ENCODE data around the gene RPUSD1.
"Not testable (repeated sequence)": the region's sequence is repeated elsewhere in the genome, so short reads cannot be mapped to it uniquely, and the experiment has no call there.

The RPUSD1 gene

GRCh38 chr16:785563-786535, 2.3 kb downstream of the RPUSD1 start:
- peak; percentile 29 to 69 for DNase-seq (ENCODE audit: extremely low read depth in 1 of 2, low read depth in 1 of 2)

- DNase-seq (ENCODE audit: extremely low read depth in 1 of 2, low read depth in 1 of 2): no peak
Measured at GRCh38 chr16:784431-784830, 3.8 kb downstream of the RPUSD1 start.

- no peak for DNase-seq (ENCODE audit: extremely low read depth in 1 of 2, low read depth in 1 of 2)
Measured at GRCh38 chr16:783404-784161, 4.6 kb downstream of the RPUSD1 start.

GRCh38 chr16:782766-783403, 5.3 kb downstream of the RPUSD1 start:
- DNase-seq (ENCODE audit: extremely low read depth in 1 of 2, low read depth in 1 of 2): no peak

- DNase-seq (ENCODE audit: extremely low read depth in 1 of 2, low read depth in 1 of 2): no peak
Measured at GRCh38 chr16:782258-782657, 5.9 kb downstream of the RPUSD1 start.

- DNase-seq (ENCODE audit: extremely low read depth in 1 of 2, low read depth in 1 of 2): no peak
Measured at GRCh38 chr16:781346-782010, 6.7 kb downstream of the RPUSD1 start.

- DNase-seq (ENCODE audit: extremely low read depth in 1 of 2, low read depth in 1 of 2): no peak
Measured at GRCh38 chr16:780296-780695, 7.9 kb downstream of the RPUSD1 start.

GRCh38 chr16:779561-779960, 8.6 kb downstream of the RPUSD1 start:
- no peak for DNase-seq (ENCODE audit: extremely low read depth in 1 of 2, low read depth in 1 of 2)

GRCh38 chr16:778909-779527, 9.2 kb downstream of the RPUSD1 start:
- no peak for DNase-seq (ENCODE audit: extremely low read depth in 1 of 2, low read depth in 1 of 2)

GRCh38 chr16:778447-778846, 9.7 kb downstream of the RPUSD1 start:
- DNase-seq (ENCODE audit: extremely low read depth in 1 of 2, low read depth in 1 of 2): no peak

GRCh38 chr16:777826-778225, 10.4 kb downstream of the RPUSD1 start:
- DNase-seq (ENCODE audit: extremely low read depth in 1 of 2, low read depth in 1 of 2): no peak

GRCh38 chr16:776824-777223, 11.4 kb downstream of the RPUSD1 start:
- DNase-seq (ENCODE audit: extremely low read depth in 1 of 2, low read depth in 1 of 2): no peak

- DNase-seq (ENCODE audit: extremely low read depth in 1 of 2, low read depth in 1 of 2): not testable (repeated sequence)
Measured at GRCh38 chr16:776298-776697, 11.9 kb downstream of the RPUSD1 start.

- DNase-seq (ENCODE audit: extremely low read depth in 1 of 2, low read depth in 1 of 2): no peak
Measured at GRCh38 chr16:775236-775796, 12.9 kb downstream of the RPUSD1 start.

GRCh38 chr16:774086-775001, 13.8 kb downstream of the RPUSD1 start:
- DNase-seq (ENCODE audit: extremely low read depth in 1 of 2, low read depth in 1 of 2): no peak

GRCh38 chr16:772959-773358, 15.2 kb downstream of the RPUSD1 start:
- no peak for DNase-seq (ENCODE audit: extremely low read depth in 1 of 2, low read depth in 1 of 2)

- no peak for DNase-seq (ENCODE audit: extremely low read depth in 1 of 2, low read depth in 1 of 2)
Measured at GRCh38 chr16:770411-770810, 17.8 kb downstream of the RPUSD1 start.

- no peak for DNase-seq (ENCODE audit: extremely low read depth in 1 of 2, low read depth in 1 of 2)
Measured at GRCh38 chr16:769934-770333, 18.2 kb downstream of the RPUSD1 start.

GRCh38 chr16:769184-769784, 18.9 kb downstream of the RPUSD1 start:
- no peak for DNase-seq (ENCODE audit: extremely low read depth in 1 of 2, low read depth in 1 of 2)
